ENCODE measurements around the gene CEP85L.

CEP85L gene

DNA sequence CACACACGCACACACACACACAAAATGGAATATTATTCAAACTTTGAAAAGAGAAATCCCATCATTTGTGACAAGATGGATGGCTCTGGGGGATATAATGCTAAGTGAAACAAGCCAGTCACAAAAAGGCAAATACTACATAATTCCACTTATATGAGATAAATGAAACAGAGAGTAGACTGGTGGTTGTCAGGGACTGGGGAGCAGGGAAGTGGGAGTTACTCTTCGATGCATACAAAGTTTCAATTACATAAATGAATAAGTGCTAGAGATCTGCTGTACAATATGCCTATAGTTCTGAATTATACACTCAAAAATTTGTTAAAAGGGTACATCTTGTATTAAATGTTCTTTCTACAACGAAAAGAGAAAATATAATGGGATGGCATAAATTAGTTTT lies 161.4 kb downstream of the CEP85L start:
- peaks cover 15 to 50% (median 18%) of the 10 kb centered on the region in 5 donors for H3K36me3 ChIP-seq (ENCODE audit: control insufficient read depth in 5 of 5, insufficient read depth in 5 of 5, low read length in 5 of 5)
- no peak overlapping the region for H3K27ac ChIP-seq (ENCODE audit: low read depth, low read length)
- no peaks in the 10 kb centered on the region for H3K27me3 ChIP-seq (ENCODE audit: control insufficient read depth in 5 of 5, insufficient read depth in 4 of 5, low read length in 5 of 5)
- no peaks in the 10 kb centered on the region for H3K4me1 ChIP-seq (ENCODE audit: control insufficient read depth in 5 of 5, insufficient read depth in 5 of 5, low read length in 5 of 5)
- no peak overlapping the region for H3K9ac ChIP-seq (ENCODE audit: low read length in 5 of 5)
- no peak overlapping the region for H3K4me3 ChIP-seq (ENCODE audit: low read depth in 1 of 5, low read length in 5 of 5)
- peaks cover 2 to 23% (median 16%) of the 10 kb centered on the region in 5 donors for H3K9me3 ChIP-seq (ENCODE audit: control insufficient read depth in 5 of 5, low read length in 5 of 5)

DNA sequence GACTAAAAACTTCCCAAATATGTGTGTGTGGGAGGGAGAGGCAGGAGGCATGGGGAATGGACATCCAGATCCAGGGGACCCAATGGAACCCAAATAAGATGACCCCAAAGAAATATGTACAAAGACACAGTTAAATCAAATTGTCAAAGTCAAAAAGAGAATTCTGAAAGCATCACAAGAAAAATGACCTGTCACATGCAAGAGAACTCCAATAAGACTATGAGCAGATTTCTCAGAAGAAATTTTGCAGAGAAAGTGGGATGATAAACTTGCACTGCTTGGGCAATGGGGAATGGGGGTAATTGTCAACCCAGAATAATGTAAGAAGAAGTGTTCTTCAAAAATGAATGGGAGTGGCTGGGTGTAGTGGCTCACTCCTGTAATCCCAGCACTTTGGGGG lies 162.8 kb downstream of the CEP85L start:
- no peaks in the 10 kb centered on the region for H3K27me3 ChIP-seq (ENCODE audit: control insufficient read depth in 5 of 5, insufficient read depth in 4 of 5, low read length in 5 of 5)
- no peaks in the 10 kb centered on the region for H3K4me1 ChIP-seq (ENCODE audit: control insufficient read depth in 5 of 5, insufficient read depth in 5 of 5, low read length in 5 of 5)
- peak overlapping the region in 1 of 5 donors; percentile 37 for H3K4me3 ChIP-seq (ENCODE audit: low read depth in 1 of 5, low read length in 5 of 5)
- H3K27ac ChIP-seq (ENCODE audit: low read depth, low read length) = no peak overlapping the region
- H3K36me3 ChIP-seq (ENCODE audit: control insufficient read depth in 5 of 5, insufficient read depth in 5 of 5, low read length in 5 of 5) = peaks cover 15 to 47% (median 18%) of the 10 kb centered on the region in 5 donors
- no peak overlapping the region for H3K9ac ChIP-seq (ENCODE audit: low read length in 5 of 5)
- H3K9me3 ChIP-seq (ENCODE audit: control insufficient read depth in 5 of 5, low read length in 5 of 5) = peaks cover 2 to 23% (median 16%) of the 10 kb centered on the region in 5 donors

DNA sequence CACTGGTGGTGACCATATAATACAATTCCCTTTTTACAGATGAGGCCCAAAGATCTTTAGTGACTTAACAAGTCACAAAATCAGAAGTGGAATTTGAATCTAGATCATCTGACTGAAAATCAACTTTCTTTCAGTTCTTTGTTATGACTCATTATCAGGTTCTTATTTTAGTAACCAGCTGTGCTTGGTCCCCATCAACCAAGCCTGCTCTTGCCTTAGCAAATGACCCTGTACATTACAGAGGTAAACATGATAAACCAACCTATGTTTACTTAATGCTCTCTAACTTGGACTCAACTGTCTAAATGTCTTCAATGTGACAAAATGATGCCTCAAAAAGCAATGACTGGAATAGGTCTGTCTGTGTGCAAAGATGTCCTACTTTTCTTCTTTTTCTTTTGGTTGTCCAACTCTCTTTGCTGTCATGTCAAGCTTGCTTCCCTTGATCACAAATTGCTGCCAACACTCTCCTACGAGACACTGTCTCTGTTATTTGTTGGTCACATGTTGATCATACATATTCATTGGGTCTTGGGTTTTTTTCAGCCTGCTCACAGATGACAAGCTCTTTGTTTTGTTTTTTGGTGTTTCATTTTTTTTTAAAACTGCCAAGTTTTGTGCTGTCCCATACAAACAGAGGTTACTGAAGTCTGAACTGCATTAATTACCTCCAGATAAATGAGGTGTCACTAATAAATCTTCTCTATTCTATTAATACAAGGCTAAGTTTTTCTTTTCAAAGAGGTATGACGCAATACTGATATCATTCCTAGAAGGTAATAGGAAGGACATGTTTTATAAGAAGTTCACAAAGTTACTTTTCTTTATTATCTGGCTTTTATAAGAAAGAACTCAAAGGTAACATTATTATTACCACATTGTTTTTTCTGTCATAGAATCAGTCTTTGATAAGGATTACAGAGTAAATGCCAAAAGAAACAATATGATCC lies 165.5 kb downstream of the CEP85L start:
- H3K4me3 ChIP-seq (ENCODE audit: low read depth in 1 of 5, low read length in 5 of 5) = no peak overlapping the region
- H3K27me3 ChIP-seq (ENCODE audit: control insufficient read depth in 5 of 5, insufficient read depth in 4 of 5, low read length in 5 of 5) = no peaks in the 10 kb centered on the region
- H3K9ac ChIP-seq (ENCODE audit: low read length in 5 of 5) = no peak overlapping the region
- no peaks in the 10 kb centered on the region for H3K4me1 ChIP-seq (ENCODE audit: control insufficient read depth in 5 of 5, insufficient read depth in 5 of 5, low read length in 5 of 5)
- H3K27ac ChIP-seq (ENCODE audit: low read depth, low read length) = no peak overlapping the region
- peaks cover 2 to 23% (median 16%) of the 10 kb centered on the region in 5 donors for H3K9me3 ChIP-seq (ENCODE audit: control insufficient read depth in 5 of 5, low read length in 5 of 5)
- peaks cover 7 to 37% (median 13%) of the 10 kb centered on the region in 5 donors for H3K36me3 ChIP-seq (ENCODE audit: control insufficient read depth in 5 of 5, insufficient read depth in 5 of 5, low read length in 5 of 5)

DNA sequence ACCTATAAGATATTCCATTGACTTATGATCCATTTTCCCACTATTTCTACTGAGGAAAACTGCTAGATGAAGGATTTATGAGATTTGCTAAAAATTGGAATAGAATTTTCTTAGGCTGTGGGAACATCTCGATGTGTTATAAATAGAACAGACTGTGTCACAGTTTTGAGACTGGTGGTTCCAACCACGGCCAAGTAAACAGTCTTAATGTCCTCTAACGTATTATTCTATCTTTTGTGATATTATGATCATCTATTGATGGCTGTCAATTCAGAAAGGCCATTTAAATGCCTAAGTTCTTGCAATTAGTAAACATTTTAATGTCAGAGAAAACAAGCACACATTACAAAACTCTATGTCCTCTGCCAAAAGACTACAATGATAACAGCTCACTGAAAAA lies 174.8 kb downstream of the CEP85L start:
- H3K4me3 ChIP-seq (ENCODE audit: low read depth in 1 of 5, low read length in 5 of 5) = no peak overlapping the region
- H3K27ac ChIP-seq (ENCODE audit: low read depth, low read length) = no peak overlapping the region
- no peaks in the 10 kb centered on the region for H3K27me3 ChIP-seq (ENCODE audit: control insufficient read depth in 5 of 5, insufficient read depth in 4 of 5, low read length in 5 of 5)
- H3K36me3 ChIP-seq (ENCODE audit: control insufficient read depth in 5 of 5, insufficient read depth in 5 of 5, low read length in 5 of 5) = peaks cover 0 to 16% (median 10%) of the 10 kb centered on the region in 5 donors
- no peak overlapping the region for H3K9ac ChIP-seq (ENCODE audit: low read length in 5 of 5)
- no peaks in the 10 kb centered on the region for H3K4me1 ChIP-seq (ENCODE audit: control insufficient read depth in 5 of 5, insufficient read depth in 5 of 5, low read length in 5 of 5)
- H3K9me3 ChIP-seq (ENCODE audit: control insufficient read depth in 5 of 5, low read length in 5 of 5) = no peaks in the 10 kb centered on the region

DNA sequence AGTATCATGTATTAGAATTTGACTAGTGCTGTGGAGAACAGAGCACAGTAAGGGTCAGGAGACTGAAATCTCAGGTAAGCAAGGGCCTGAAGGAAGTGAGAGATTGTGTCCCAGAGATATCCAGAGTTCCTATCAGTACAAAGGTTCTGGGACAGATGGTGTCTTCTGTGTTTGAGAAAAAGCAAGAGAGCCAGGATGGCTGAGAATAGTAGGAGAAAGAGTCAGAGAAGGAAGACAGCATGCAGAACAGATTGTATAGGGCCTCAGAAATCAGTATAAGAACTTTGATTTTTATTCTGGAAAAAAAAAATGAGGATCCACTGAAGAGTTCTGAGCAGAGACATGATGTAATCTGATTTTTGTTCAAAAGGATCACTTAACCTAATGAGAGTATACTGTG lies 178.1 kb downstream of the CEP85L start:
- Histone ChIP-seq H3K27me3 (ENCODE audit: control insufficient read depth in 5 of 5, insufficient read depth in 4 of 5, low read length in 5 of 5) (no peaks in the 10 kb centered on the region), H3K9ac (ENCODE audit: low read length in 5 of 5) (no peak overlapping the region), H3K36me3 (ENCODE audit: control insufficient read depth in 5 of 5, insufficient read depth in 5 of 5, low read length in 5 of 5) (peaks cover 7 to 16% (median 12%) of the 10 kb centered on the region in 5 donors), H3K27ac (ENCODE audit: low read depth, low read length) (no peak overlapping the region), H3K4me1 (ENCODE audit: control insufficient read depth in 5 of 5, insufficient read depth in 5 of 5, low read length in 5 of 5) (no peaks in the 10 kb centered on the region), H3K9me3 (ENCODE audit: control insufficient read depth in 5 of 5, low read length in 5 of 5) (no peaks in the 10 kb centered on the region), H3K4me3 (ENCODE audit: low read depth in 1 of 5, low read length in 5 of 5) (no peak overlapping the region)

DNA sequence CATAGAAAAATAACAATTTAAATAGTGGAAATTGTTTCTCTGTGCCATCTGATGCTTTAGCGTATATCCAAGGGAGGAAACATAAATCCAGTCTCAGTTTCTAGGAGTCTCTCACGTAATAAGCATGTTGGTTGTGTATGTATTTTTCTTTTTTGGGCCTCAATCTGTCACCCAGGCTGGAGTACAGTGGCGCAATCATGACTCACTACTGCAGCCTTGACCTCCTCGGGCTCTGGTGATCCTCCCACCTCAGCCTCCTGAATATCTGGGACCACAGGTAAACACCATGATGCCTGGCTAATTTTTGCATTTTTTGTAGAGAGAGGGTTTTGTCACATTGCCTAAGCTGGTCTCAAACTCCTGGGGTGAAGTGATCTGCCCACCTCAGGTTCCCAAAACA lies 181.9 kb downstream of the CEP85L start:
- Histone ChIP-seq H3K4me3 (ENCODE audit: low read depth in 1 of 5, low read length in 5 of 5) (no peak overlapping the region), H3K9me3 (ENCODE audit: control insufficient read depth in 5 of 5, low read length in 5 of 5) (no peaks in the 10 kb centered on the region), H3K4me1 (ENCODE audit: control insufficient read depth in 5 of 5, insufficient read depth in 5 of 5, low read length in 5 of 5) (no peaks in the 10 kb centered on the region), H3K36me3 (ENCODE audit: control insufficient read depth in 5 of 5, insufficient read depth in 5 of 5, low read length in 5 of 5) (peaks cover 19 to 45% (median 43%) of the 10 kb centered on the region in 5 donors), H3K27ac (ENCODE audit: low read depth, low read length) (no peak overlapping the region), H3K27me3 (ENCODE audit: control insufficient read depth in 5 of 5, insufficient read depth in 4 of 5, low read length in 5 of 5) (no peaks in the 10 kb centered on the region), H3K9ac (ENCODE audit: low read length in 5 of 5) (no peak overlapping the region)

DNA sequence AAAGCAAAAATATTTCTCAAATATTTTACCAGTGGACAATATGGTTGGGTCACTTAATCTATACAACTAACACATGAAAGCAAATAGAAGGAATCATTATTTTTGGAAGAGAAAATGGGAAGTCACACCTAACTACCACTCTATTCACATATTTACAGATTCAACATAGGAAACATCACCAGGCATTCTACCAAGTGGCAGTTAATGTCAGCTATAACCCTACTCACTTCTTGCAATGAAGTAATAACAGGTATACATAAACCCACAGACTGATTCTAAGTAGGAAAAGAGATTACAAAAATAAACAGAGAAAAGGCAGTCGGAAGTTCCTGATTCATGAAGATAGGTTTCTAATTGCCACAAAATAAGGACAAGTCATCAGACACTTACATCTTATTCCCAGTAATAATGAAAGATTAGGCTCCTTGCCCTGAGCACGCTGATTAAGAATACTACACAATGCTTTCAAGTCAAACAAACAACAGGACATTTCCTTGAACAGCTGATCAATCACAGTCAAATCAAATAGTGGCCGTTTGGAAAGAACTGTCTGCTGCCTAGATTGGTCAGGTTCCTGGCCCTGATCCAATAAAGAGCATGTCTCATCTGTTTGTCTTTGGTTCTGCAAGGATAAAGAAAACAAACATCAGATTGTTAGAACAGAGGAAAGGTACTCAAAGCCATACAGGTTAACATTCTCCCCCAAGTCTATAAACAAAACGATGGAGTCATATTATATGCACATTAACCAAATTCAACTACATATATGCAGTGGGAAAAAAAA lies 182.5 kb downstream of the CEP85L start:
- H3K4me1 ChIP-seq (ENCODE audit: control insufficient read depth in 5 of 5, insufficient read depth in 5 of 5, low read length in 5 of 5) = no peaks in the 10 kb centered on the region
- H3K4me3 ChIP-seq (ENCODE audit: low read depth in 1 of 5, low read length in 5 of 5) = no peak overlapping the region
- no peak overlapping the region for H3K9ac ChIP-seq (ENCODE audit: low read length in 5 of 5)
- H3K9me3 ChIP-seq (ENCODE audit: control insufficient read depth in 5 of 5, low read length in 5 of 5) = no peaks in the 10 kb centered on the region
- H3K27me3 ChIP-seq (ENCODE audit: control insufficient read depth in 5 of 5, insufficient read depth in 4 of 5, low read length in 5 of 5) = no peaks in the 10 kb centered on the region
- no peak overlapping the region for H3K27ac ChIP-seq (ENCODE audit: low read depth, low read length)
- peaks cover 19 to 45% (median 43%) of the 10 kb centered on the region in 5 donors for H3K36me3 ChIP-seq (ENCODE audit: control insufficient read depth in 5 of 5, insufficient read depth in 5 of 5, low read length in 5 of 5)

DNA sequence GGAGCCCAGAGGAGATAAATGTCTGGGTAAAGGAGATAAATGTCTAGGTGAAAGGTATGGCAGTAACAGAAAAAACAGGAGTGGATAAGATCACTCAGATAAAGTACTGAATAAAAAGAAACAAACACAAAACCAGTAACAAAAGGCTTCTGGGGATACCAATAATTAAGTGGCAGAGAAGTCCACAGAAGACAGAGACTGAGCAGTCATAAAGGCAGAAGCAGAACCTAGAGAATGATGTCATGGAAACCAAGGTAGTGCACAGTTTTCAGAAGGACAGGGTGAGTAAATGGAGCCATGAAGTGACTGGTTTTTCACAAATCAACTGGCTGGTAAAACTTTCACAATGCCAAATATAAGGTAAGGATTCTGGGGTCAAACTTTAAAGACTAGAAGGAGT lies 184.2 kb downstream of the CEP85L start:
- Histone ChIP-seq H3K27me3 (ENCODE audit: control insufficient read depth in 5 of 5, insufficient read depth in 4 of 5, low read length in 5 of 5) (no peaks in the 10 kb centered on the region), H3K4me1 (ENCODE audit: control insufficient read depth in 5 of 5, insufficient read depth in 5 of 5, low read length in 5 of 5) (no peaks in the 10 kb centered on the region), H3K9me3 (ENCODE audit: control insufficient read depth in 5 of 5, low read length in 5 of 5) (no peaks in the 10 kb centered on the region), H3K36me3 (ENCODE audit: control insufficient read depth in 5 of 5, insufficient read depth in 5 of 5, low read length in 5 of 5) (peaks cover 19 to 45% (median 45%) of the 10 kb centered on the region in 5 donors), H3K9ac (ENCODE audit: low read length in 5 of 5) (no peak overlapping the region), H3K27ac (ENCODE audit: low read depth, low read length) (no peak overlapping the region), H3K4me3 (ENCODE audit: low read depth in 1 of 5, low read length in 5 of 5) (no peak overlapping the region)

DNA sequence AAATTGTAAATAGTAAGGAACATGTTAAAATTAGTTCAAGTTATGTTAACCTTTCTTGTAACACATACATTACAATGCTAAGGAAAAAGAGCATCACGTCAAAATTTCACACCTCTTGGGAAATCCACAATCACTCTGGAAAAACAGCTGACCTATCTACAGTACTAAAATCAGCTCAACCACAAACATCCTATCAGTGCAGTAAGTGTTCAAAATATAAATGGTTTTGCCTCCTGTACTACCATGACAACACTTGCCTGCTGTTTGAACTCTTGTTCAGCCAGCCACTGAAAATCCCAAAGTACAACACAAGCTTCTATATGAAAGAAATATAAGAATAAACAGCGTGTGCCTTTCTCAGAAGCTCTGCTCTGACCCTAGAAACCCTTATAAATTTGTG lies 186.8 kb downstream of the CEP85L start:
- Histone ChIP-seq H3K27ac (ENCODE audit: low read depth, low read length) (no peak overlapping the region), H3K9ac (ENCODE audit: low read length in 5 of 5) (no peak overlapping the region), H3K4me3 (ENCODE audit: low read depth in 1 of 5, low read length in 5 of 5) (no peak overlapping the region), H3K4me1 (ENCODE audit: control insufficient read depth in 5 of 5, insufficient read depth in 5 of 5, low read length in 5 of 5) (no peaks in the 10 kb centered on the region), H3K27me3 (ENCODE audit: control insufficient read depth in 5 of 5, insufficient read depth in 4 of 5, low read length in 5 of 5) (no peaks in the 10 kb centered on the region), H3K36me3 (ENCODE audit: control insufficient read depth in 5 of 5, insufficient read depth in 5 of 5, low read length in 5 of 5) (peaks cover 19 to 45% (median 44%) of the 10 kb centered on the region in 5 donors), H3K9me3 (ENCODE audit: control insufficient read depth in 5 of 5, low read length in 5 of 5) (no peaks in the 10 kb centered on the region)

DNA sequence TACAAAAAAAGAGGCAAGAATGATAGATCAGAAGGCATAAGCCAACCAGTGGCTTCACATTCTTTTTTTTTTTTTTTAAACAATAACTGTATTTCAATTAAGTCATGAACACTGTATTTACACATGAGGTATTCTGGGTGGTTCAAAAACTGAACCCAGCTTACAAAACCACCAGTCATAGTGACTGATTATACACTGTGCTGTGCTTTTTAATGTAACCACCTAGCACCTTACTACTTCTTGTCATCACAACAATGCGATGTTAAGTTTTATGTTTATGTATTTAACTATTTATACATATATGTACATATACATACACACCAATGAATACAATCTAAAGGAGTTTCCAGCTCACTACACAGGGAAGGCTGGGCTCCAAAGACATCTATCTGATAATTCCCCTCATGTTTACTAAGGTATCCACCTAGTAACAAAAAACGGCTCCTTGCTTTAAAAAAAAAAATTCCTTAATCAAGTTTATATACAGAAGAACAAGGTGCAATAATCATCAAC lies 190.4 kb downstream of the CEP85L start:
- peaks cover 0 to 16% (median 13%) of the 10 kb centered on the region in 5 donors for H3K36me3 ChIP-seq (ENCODE audit: control insufficient read depth in 5 of 5, insufficient read depth in 5 of 5, low read length in 5 of 5)
- no peak overlapping the region for H3K9ac ChIP-seq (ENCODE audit: low read length in 5 of 5)
- H3K4me3 ChIP-seq (ENCODE audit: low read depth in 1 of 5, low read length in 5 of 5) = no peak overlapping the region
- H3K9me3 ChIP-seq (ENCODE audit: control insufficient read depth in 5 of 5, low read length in 5 of 5) = peaks cover 0 to 3% (median 0%) of the 10 kb centered on the region in 5 donors
- H3K27me3 ChIP-seq (ENCODE audit: control insufficient read depth in 5 of 5, insufficient read depth in 4 of 5, low read length in 5 of 5) = no peaks in the 10 kb centered on the region
- H3K4me1 ChIP-seq (ENCODE audit: control insufficient read depth in 5 of 5, insufficient read depth in 5 of 5, low read length in 5 of 5) = no peaks in the 10 kb centered on the region
- no peak overlapping the region for H3K27ac ChIP-seq (ENCODE audit: low read depth, low read length)
